Body of pancreas (tissue), 4 donors: ENCODE data around the gene CDKL1.

Experiments
- CTCF ChIP-seq, 7 experiments: fragments of 450-650 bp in 4 of 7; fragments of 200-600 bp in 3 of 7; sonication (generic) in 3 of 7; IDR thresholded peaks; one replicate each; pipeline ENCODE4 v1.5.1; 2016 to 2019; ENCODE audit warnings: antibody characterized with exemption in 7 of 7
- POLR2A ChIP-seq, 3 donors: fragments of 450-650 bp; IDR thresholded peaks; one replicate each; pipeline ENCODE4 v1.6.1; 2016; ENCODE audit warnings: antibody characterized with exemption in 3 of 3, mild to moderate bottlenecking in 2 of 3

- TF ChIP-seq CTCF (IDR thresholded peaks at IDR 0.05) (no peak), POLR2A (IDR thresholded peaks at IDR 0.05) (no peak)
Measured at GRCh38 chr14:50432131-50432530, 35.5 kb upstream of the CDKL1 start.
